Hepatocyte (in vitro differentiated cells): ENCODE measurements around the gene STT3A. TPM values are rescaled to one million over a fixed set of nuclear protein-coding genes. Genes with fewer than 3 reads are reported as not detected.
A peak's percentile ranks its signal among the peaks of the same experiment; 100 is the strongest.

Source experiments
- DNase-seq: peaks from one replicate; pipeline ENCODE4 v3.0.0-alpha.2; 2016; ENCODE audit warnings: low spot score
- H2AFZ ChIP-seq: fragments of 200-600 bp; sonication (generic); 2 replicates; pipeline ENCODE4 v1.6.0; 2016; ENCODE audit warnings: antibody characterized with exemption, mild to moderate bottlenecking
- H3K27ac ChIP-seq: fragments of 200-600 bp; sonication (generic); 2 replicates; pipeline ENCODE4 v1.5.1; 2016; ENCODE audit warnings: mild to moderate bottlenecking
- H3K27me3 ChIP-seq: fragments of 200-600 bp; sonication (generic); 2 replicates; pipeline ENCODE4 v1.6.1; 2016
- H3K36me3 ChIP-seq: fragments of 200-600 bp; sonication (generic); replicated peaks from 2 replicates; pipeline ENCODE4 v1.5.1; 2016; ENCODE audit warnings: low read depth; ENCODE audit not compliant: insufficient read depth
- H3K4me1 ChIP-seq: fragments of 200-600 bp; sonication (generic); 2 replicates; pipeline ENCODE4 v1.5.1; 2016; ENCODE audit warnings: mild to moderate bottlenecking, moderate library complexity; ENCODE audit not compliant: insufficient read depth
- H3K4me2 ChIP-seq: fragments of 200-600 bp; sonication (generic); 2 replicates; pipeline ENCODE4 v1.6.0; 2016
- H3K4me3 ChIP-seq: fragments of 200-600 bp; sonication (generic); 2 replicates; pipeline ENCODE4 v1.5.1; 2016; ENCODE audit warnings: mild to moderate bottlenecking
- H3K79me2 ChIP-seq: fragments of 200-600 bp; sonication (generic); 2 replicates; pipeline ENCODE4 v1.6.0; 2017; ENCODE audit warnings: mild to moderate bottlenecking
- H3K9me2 ChIP-seq: fragments of 200-600 bp; sonication (generic); replicated peaks from 2 replicates; pipeline ENCODE4 v1.6.0; 2017; ENCODE audit warnings: mild to moderate bottlenecking; ENCODE audit not compliant: insufficient read depth
- H3K9me3 ChIP-seq: fragments of 200-600 bp; sonication (generic); 2 replicates; pipeline ENCODE4 v1.5.1; 2016; ENCODE audit warnings: low read depth, mild to moderate bottlenecking
- H4K20me1 ChIP-seq: fragments of 200-600 bp; sonication (generic); 2 replicates; pipeline ENCODE4 v1.6.0; 2016; ENCODE audit warnings: mild to moderate bottlenecking; ENCODE audit not compliant: insufficient read depth, poor library complexity, severe bottlenecking
- EZH2 ChIP-seq: fragments of 200-600 bp; sonication (generic); IDR thresholded peaks from 2 replicates; pipeline ENCODE4 v1.6.1; 2016; ENCODE audit warnings: antibody characterized with exemption, mild to moderate bottlenecking, borderline replicate concordance
- EZH2phosphoT487 ChIP-seq: fragments of 200-600 bp; sonication (generic); IDR thresholded peaks from one replicate; pipeline ENCODE4 v1.6.1; 2018; ENCODE audit warnings: antibody characterized with exemption, mild to moderate bottlenecking, low read depth, moderate library complexity; ENCODE audit not compliant: unreplicated experiment, severe bottlenecking
- WGBS: methylation state at CpG from one replicate; pipeline ENCODE4 v1.1.6; 2016; ENCODE audit warnings: low lambda C conversion rate; ENCODE audit errors: missing lambda C conversion rate; 5-methylcytosine and 5-hydroxymethylcytosine counted together
- polyA plus RNA-seq: library from polyadenylated mRNA; unstranded; fragments of >200 nt; fragmentation: Nextera tagmentation; extraction: Ambion mirVana; gene quantifications from 2 replicates; pipeline ENCODE4 v1.2.1, GENCODE V29; 2016
- total RNA-seq: library from RNA; depleted of rRNA; stranded (reverse); fragments of >200 nt; gene quantifications from 2 replicates; pipeline ENCODE4 v1.2.3, GENCODE V29; 2014
- TF ChIP-seq, protein P1 (sequence below): fragments of 200-600 bp; sonication (generic); IDR thresholded peaks from 2 replicates; pipeline ENCODE4 v1.5.1; 2016; ENCODE audit warnings: antibody characterized with exemption, mild to moderate bottlenecking; ENCODE audit not compliant: poor library complexity

Gene STT3A
- total RNA-seq = 198 and 229 TPM in 2 replicates
- polyA plus RNA-seq = 191 and 192 TPM in 2 replicates

DNA sequence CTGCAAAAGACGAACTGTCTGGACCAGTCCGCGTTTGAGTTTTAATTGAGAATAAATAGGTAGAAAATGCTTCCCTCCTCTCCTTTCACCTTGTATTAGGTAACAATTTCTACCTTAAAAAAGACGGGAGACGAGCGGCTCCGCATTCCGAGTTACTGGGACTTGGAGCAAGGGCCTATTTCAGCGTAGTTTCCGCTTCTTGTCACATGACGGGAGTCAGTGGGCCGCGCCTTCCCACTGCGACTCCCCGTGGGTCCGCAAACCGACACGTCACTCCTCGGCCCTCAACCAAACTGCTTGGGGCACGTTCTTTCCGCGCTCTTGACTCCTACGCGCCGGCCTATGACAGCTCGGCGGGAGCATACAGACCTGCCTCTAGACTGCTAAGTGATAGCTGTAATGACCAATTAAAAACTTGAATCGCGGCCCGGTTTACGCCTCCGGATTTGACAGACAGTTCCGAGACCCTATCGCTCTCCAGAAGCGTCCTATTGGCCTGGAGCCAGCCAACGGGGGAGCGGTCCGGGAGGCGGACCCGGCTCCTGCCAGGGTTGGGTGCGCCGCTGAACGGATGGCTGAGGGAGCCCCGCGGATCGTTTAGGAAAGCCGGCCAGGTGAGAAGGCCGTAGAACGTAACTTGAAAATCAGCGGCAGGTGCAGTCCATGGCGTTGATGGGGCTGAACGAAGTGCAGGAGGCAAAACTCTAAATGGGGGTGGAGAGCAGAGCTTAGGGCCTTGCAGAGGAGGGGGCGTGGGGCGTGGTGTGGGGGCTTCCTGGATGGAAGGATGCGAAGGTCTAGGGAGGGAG, at the start of gene STT3A:
STT3A (plus strand) TSS at position 548 of the 809 bp plus-strand sequence. CDS start 3,064 bp downstream, outside the sequence.
- peaks cover 52% of the 10 kb centered on the region for H3K79me2 ChIP-seq
- under 1% methylated on average over 54 of the region's 55 CpGs for WGBS
- no peaks in the 10 kb centered on the region for H3K9me3 ChIP-seq
- H4K20me1 ChIP-seq = peaks cover 9% of the 10 kb centered on the region
- peak within 1 kb of the TSS; percentile 77 for H3K4me2 ChIP-seq
- H2AFZ ChIP-seq = peak within 1 kb of the TSS; percentile 43
- no peaks in the 10 kb centered on the region for H3K9me2 ChIP-seq
- peak within 1 kb of the TSS; percentile 97 for H3K27ac ChIP-seq
- no peak for TF ChIP-seq EZH2
- TF ChIP-seq, protein P1, sequence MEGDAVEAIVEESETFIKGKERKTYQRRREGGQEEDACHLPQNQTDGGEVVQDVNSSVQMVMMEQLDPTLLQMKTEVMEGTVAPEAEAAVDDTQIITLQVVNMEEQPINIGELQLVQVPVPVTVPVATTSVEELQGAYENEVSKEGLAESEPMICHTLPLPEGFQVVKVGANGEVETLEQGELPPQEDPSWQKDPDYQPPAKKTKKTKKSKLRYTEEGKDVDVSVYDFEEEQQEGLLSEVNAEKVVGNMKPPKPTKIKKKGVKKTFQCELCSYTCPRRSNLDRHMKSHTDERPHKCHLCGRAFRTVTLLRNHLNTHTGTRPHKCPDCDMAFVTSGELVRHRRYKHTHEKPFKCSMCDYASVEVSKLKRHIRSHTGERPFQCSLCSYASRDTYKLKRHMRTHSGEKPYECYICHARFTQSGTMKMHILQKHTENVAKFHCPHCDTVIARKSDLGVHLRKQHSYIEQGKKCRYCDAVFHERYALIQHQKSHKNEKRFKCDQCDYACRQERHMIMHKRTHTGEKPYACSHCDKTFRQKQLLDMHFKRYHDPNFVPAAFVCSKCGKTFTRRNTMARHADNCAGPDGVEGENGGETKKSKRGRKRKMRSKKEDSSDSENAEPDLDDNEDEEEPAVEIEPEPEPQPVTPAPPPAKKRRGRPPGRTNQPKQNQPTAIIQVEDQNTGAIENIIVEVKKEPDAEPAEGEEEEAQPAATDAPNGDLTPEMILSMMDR = no peak
- no peak for TF ChIP-seq EZH2phosphoT487
- peak; percentile 99 for DNase-seq
- no peaks in the 10 kb centered on the region for H3K36me3 ChIP-seq
- no peaks in the 10 kb centered on the region for H3K27me3 ChIP-seq
- peak within 1 kb of the TSS; percentile 38 for H3K4me3 ChIP-seq
- peaks cover 13% of the 10 kb centered on the region for H3K4me1 ChIP-seq

DNA sequence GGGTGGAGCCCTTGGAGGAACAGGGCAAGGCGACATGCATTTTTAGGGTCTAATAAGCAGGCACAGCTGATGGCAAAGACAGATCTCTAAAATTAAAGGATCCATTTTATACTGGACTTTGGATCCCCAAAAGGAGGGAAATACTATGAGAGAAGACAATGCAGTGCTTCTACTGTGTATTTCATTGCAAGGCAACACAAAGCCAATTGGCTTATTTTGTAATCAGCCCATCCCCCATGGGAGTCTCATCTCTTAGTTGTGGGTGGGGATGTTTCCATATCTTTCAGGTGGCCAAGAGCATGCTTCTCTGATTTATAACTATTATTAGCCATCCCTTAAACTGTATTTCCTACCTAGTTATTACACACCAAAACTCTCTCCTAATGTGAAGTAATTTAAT, 41.9 kb upstream of the STT3A start:
- TF ChIP-seq EZH2 (no peak), EZH2phosphoT487 (no peak)
- TF ChIP-seq, protein P1 = no peak
- no peak overlapping the region for H3K4me2 ChIP-seq
- no peaks in the 10 kb centered on the region for H4K20me1 ChIP-seq
- H3K4me1 ChIP-seq = no peaks in the 10 kb centered on the region
- H2AFZ ChIP-seq = no peak overlapping the region
- no peaks in the 10 kb centered on the region for H3K9me2 ChIP-seq
- no peak for DNase-seq
- H3K9me3 ChIP-seq = peaks cover 7% of the 10 kb centered on the region
- H3K36me3 ChIP-seq = no peaks in the 10 kb centered on the region
- no peak overlapping the region for H3K4me3 ChIP-seq
- H3K27ac ChIP-seq = no peak overlapping the region
- 100% methylated on average over 1 of the region's 1 CpG for WGBS
- no peaks in the 10 kb centered on the region for H3K27me3 ChIP-seq
- H3K79me2 ChIP-seq = no peaks in the 10 kb centered on the region

DNA sequence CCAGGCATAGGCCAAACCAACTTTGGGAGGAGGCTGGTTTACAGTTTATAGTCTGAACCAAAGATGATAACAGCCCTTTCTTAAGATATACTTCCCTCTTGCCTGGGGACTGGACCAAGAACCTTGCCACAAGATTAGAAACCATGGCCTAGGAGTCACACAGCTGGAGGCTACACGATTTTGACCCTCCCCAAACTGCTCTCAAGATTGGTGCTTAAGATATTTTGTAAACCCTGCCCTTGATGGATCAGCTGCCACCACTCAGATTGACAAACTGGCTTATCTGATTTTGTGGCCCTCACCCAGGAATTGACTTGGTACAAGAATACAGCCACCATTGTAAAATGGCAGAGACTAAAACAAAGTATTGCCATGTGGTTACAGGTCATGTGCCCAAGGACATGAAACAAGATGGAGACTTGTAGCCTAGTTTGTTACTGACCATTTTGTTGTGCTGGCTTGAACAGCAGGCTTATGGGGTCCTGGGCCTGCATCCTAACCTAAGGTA, 40.8 kb upstream of the STT3A start:
- Histone ChIP-seq H4K20me1 (no peaks in the 10 kb centered on the region), H3K4me2 (no peak overlapping the region), H3K9me2 (no peaks in the 10 kb centered on the region), H2AFZ (no peak overlapping the region), H3K27ac (no peak overlapping the region), H3K27me3 (no peaks in the 10 kb centered on the region), H3K9me3 (peaks cover 7% of the 10 kb centered on the region), H3K4me1 (no peaks in the 10 kb centered on the region), H3K4me3 (no peak overlapping the region), H3K36me3 (no peaks in the 10 kb centered on the region), H3K79me2 (no peaks in the 10 kb centered on the region)
- 58% methylated on average over 1 of the region's 1 CpG for WGBS
- no peak for DNase-seq
- TF ChIP-seq, protein P1 = no peak
- no peak for TF ChIP-seq EZH2phosphoT487
- TF ChIP-seq EZH2 = no peak
